CD14-positive monocyte (primary cell): ENCODE data around the gene EDN3. TPM values are rescaled to one million over a fixed set of nuclear protein-coding genes. Genes with fewer than 3 reads are reported as not detected.

ENCODE experiments used
- DNase-seq, 3 donors: peaks; one replicate each; pipeline ENCODE4 v3.0.0-alpha.2; 2011 to 2022
- H2AFZ ChIP-seq: 2 replicates; pipeline ENCODE4 v1.6.0; 2012; ENCODE audit warnings: mild to moderate bottlenecking, low read depth, low read length, inconsistent platforms; ENCODE audit not compliant: insufficient read depth, poor library complexity, severe bottlenecking
- H3K27ac ChIP-seq, 2 donors: 1 replicate in 1 of 2; 2 replicates in 1 of 2; pipeline ENCODE4 v1.5.1; 2012 to 2013; ENCODE audit warnings: low read length in 2 of 2, control low read depth in 1 of 2, inconsistent platforms in 1 of 2, low read depth in 1 of 2, mild to moderate bottlenecking in 1 of 2
- H3K27me3 ChIP-seq, 2 donors: one replicate each; pipeline versions ENCODE4 v1.6.0 to v1.6.1; 2011 to 2013; ENCODE audit warnings: low read length in 2 of 2; ENCODE audit not compliant: control insufficient read depth in 2 of 2, insufficient read depth in 2 of 2
- H3K36me3 ChIP-seq, 2 donors: replicated peaks in 1 of 2; 1 replicate in 1 of 2; 2 replicates in 1 of 2; pipeline versions ENCODE4 v1.5.1 to v1.6.1; 2012 to 2013; ENCODE audit warnings: low read length in 2 of 2, control low read depth in 1 of 2, inconsistent platforms in 1 of 2, mild to moderate bottlenecking in 1 of 2; ENCODE audit not compliant: insufficient read depth in 2 of 2, control insufficient read depth in 1 of 2
- H3K4me1 ChIP-seq, 2 donors: 1 replicate in 1 of 2; 2 replicates in 1 of 2; pipeline versions ENCODE4 v1.5.1 to v1.6.1; 2012 to 2013; ENCODE audit warnings: low read length in 2 of 2, control low read depth in 1 of 2, inconsistent platforms in 1 of 2, mild to moderate bottlenecking in 1 of 2, moderate library complexity in 1 of 2; ENCODE audit not compliant: insufficient read depth in 2 of 2, control insufficient read depth in 1 of 2
- H3K4me2 ChIP-seq: replicated peaks from 2 replicates; pipeline ENCODE3; 2012; ENCODE audit warnings: low read length, moderate library complexity, mild to moderate bottlenecking; ENCODE audit not compliant: poor library complexity, severe bottlenecking; ENCODE audit errors: extremely low read depth
- H3K4me3 ChIP-seq, 3 experiments: fragments of 200-600 bp in 1 of 3; sonication (generic) in 1 of 3; replicated peaks in 1 of 3; 1 replicate in 2 of 3; 2 replicates in 1 of 3; pipeline ENCODE4 v1.5.1; 2011 to 2013; ENCODE audit warnings: low read length in 3 of 3, mild to moderate bottlenecking in 3 of 3, control low read depth in 2 of 3, low read depth in 2 of 3, inconsistent platforms in 1 of 3, moderate library complexity in 1 of 3
- H3K79me2 ChIP-seq: 2 replicates; pipeline ENCODE4 v1.6.0; 2012; ENCODE audit warnings: mild to moderate bottlenecking, control low read depth, inconsistent platforms, low read length, moderate library complexity; ENCODE audit not compliant: insufficient read depth
- H3K9ac ChIP-seq: 2 replicates; pipeline ENCODE4 v1.6.0; 2017; ENCODE audit warnings: low read length, mild to moderate bottlenecking; ENCODE audit not compliant: insufficient read depth, poor library complexity, severe bottlenecking
- H3K9me3 ChIP-seq, 2 donors: replicated peaks in 1 of 2; 1 replicate in 1 of 2; 2 replicates in 1 of 2; pipeline versions ENCODE4 v1.5.1 to v1.6.1; 2012 to 2013; ENCODE audit warnings: low read length in 2 of 2, control low read depth in 1 of 2; ENCODE audit not compliant: control insufficient read depth in 1 of 2, insufficient read depth in 1 of 2
- H4K20me1 ChIP-seq: 2 replicates; pipeline ENCODE4 v1.6.0; 2012; ENCODE audit warnings: mild to moderate bottlenecking, low read length, control low read depth, moderate library complexity; ENCODE audit not compliant: insufficient read depth
- H3K27ac Mint-ChIP-seq, 7 donors: one replicate each; pipeline ENCODE4 v1.8.0; 2020; ENCODE audit warnings: mild to moderate bottlenecking in 7 of 7, mixed read lengths in 7 of 7, moderate library complexity in 6 of 7, inconsistent platforms in 2 of 7
- H3K27me3 Mint-ChIP-seq, 3 donors: one replicate each; pipeline ENCODE4 v1.8.0; 2021 to 2022; ENCODE audit warnings: low read depth in 3 of 3, mild to moderate bottlenecking in 3 of 3, mixed read lengths in 3 of 3, moderate library complexity in 3 of 3, inconsistent platforms in 1 of 3
- H3K36me3 Mint-ChIP-seq, 2 donors: one replicate each; pipeline ENCODE4 v1.8.0; 2020; ENCODE audit warnings: mixed read lengths in 2 of 2, inconsistent platforms in 1 of 2, mild to moderate bottlenecking in 1 of 2
- H3K4me1 Mint-ChIP-seq: one replicate; pipeline ENCODE4 v1.8.0; 2020; ENCODE audit warnings: mild to moderate bottlenecking, mixed read lengths
- H3K4me3 Mint-ChIP-seq, 2 donors: one replicate each; pipeline ENCODE4 v1.8.0; 2020; ENCODE audit warnings: mild to moderate bottlenecking in 2 of 2, mixed read lengths in 2 of 2, moderate library complexity in 1 of 2
- H3K9me3 Mint-ChIP-seq, 7 donors: one replicate each; pipeline ENCODE4 v1.8.0; 2020 to 2022; ENCODE audit warnings: mixed read lengths in 7 of 7, mild to moderate bottlenecking in 6 of 7, moderate library complexity in 6 of 7, inconsistent platforms in 2 of 7
- WGBS: methylation state at CpG from one replicate; pipeline ENCODE4 v1.1.5; 2013; ENCODE audit warnings: missing lambda C conversion rate; ENCODE audit not compliant: insufficient coverage; 5-methylcytosine and 5-hydroxymethylcytosine counted together
- intact Hi-C, 2 donors: fragments of 100-400 bp; cut with micrococcal nuclease; formaldehyde crosslinking; loops; one replicate each; pipeline versions ENCODE4 v1.15.0 to v1.15.1; 2023
- polyA plus RNA-seq, 3 donors: library from polyadenylated mRNA; depleted of rRNA in 1 of 3; unstranded in 2 of 3; stranded (reverse) in 1 of 3; fragments of 300-500 nt in 2 of 3; fragments of >200 nt in 1 of 3; fragmentation: Illumina TruSeq in 2 of 3; gene quantifications; 1 replicate in 2 of 3; 2 replicates in 1 of 3; pipeline ENCODE4 v1.2.3, GENCODE V29; 2012 to 2021
- TF ChIP-seq, protein P1 (sequence below): fragments of 200-600 bp; IDR thresholded peaks from one replicate; pipeline ENCODE4 v1.8.0; 2022; ENCODE audit warnings: antibody characterized with exemption, mild to moderate bottlenecking

The EDN3 gene
- polyA plus RNA-seq, 3 donors = not detected

DNA sequence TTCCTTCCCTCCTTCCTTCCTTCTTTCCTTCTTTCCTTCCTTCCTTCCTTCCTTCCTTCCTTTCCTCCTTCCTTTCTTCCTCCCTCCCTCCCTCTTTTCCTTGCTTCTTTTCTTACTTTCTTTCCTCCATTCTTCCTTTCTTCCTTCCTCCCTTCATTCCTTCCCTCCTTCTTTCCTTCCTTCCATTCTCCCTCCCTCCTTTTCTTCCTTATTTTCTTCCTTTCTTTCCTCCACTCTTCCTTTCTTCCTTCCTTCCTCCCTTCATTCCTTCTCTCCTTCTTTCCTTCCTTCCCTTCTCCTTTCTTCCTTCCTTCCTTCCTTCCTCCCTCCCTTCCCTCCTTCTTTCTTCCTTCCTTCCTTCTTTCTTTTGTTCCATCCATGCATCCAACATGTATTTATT lies 35.1 kb upstream of the EDN3 start:
- Mint-ChIP-seq H3K27me3 (peaks cover 3 to 6% (median 3%) of the 10 kb centered on the region in 3 donors), H3K4me3 (no peak overlapping the region), H3K36me3 (no peaks in the 10 kb centered on the region), H3K9me3 (peaks cover 0 to 4% (median 2%) of the 10 kb centered on the region in 7 donors), H3K27ac (no peak overlapping the region), H3K4me1 (peaks cover 7% of the 10 kb centered on the region)
- Histone ChIP-seq H2AFZ (no peak overlapping the region), H4K20me1 (no peaks in the 10 kb centered on the region), H3K9ac (no peak overlapping the region), H3K79me2 (no peaks in the 10 kb centered on the region), H3K27me3 (peaks cover 14 to 30% of the 10 kb centered on the region in 2 donors), H3K4me1 (no peaks in the 10 kb centered on the region), H3K4me3 (no peak overlapping the region), H3K4me2 (no peak overlapping the region), H3K36me3 (no peaks in the 10 kb centered on the region), H3K27ac (no peak overlapping the region), H3K9me3 (no peaks in the 10 kb centered on the region)
- no peak for DNase-seq
- TF ChIP-seq, protein P1, sequence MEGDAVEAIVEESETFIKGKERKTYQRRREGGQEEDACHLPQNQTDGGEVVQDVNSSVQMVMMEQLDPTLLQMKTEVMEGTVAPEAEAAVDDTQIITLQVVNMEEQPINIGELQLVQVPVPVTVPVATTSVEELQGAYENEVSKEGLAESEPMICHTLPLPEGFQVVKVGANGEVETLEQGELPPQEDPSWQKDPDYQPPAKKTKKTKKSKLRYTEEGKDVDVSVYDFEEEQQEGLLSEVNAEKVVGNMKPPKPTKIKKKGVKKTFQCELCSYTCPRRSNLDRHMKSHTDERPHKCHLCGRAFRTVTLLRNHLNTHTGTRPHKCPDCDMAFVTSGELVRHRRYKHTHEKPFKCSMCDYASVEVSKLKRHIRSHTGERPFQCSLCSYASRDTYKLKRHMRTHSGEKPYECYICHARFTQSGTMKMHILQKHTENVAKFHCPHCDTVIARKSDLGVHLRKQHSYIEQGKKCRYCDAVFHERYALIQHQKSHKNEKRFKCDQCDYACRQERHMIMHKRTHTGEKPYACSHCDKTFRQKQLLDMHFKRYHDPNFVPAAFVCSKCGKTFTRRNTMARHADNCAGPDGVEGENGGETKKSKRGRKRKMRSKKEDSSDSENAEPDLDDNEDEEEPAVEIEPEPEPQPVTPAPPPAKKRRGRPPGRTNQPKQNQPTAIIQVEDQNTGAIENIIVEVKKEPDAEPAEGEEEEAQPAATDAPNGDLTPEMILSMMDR = no peak
- intact Hi-C loops = no loop called here

DNA sequence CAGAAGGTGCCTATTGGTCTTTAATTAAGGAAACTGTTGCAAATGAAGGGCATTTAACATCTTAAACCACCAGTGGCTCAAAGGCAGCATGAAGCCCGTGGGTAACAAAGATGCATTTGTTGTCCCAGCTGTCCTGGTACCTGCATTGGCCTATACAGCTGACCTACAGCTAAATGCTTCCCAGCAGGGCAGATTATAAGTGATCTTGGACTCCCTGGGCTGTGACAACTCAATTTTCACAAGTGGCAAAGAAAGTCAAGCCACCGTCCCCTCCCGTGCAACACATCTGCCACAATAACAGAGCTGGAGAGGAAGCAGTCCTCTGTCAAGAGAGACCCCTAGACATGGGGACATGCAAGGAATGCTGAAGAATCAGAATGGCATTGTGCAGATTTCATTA lies 31.5 kb upstream of the EDN3 start:
- Mint-ChIP-seq H3K27ac (no peak overlapping the region), H3K4me3 (no peak overlapping the region), H3K27me3 (peaks cover 3 to 7% (median 5%) of the 10 kb centered on the region in 3 donors), H3K36me3 (no peaks in the 10 kb centered on the region), H3K9me3 (peaks cover 0 to 3% (median 0%) of the 10 kb centered on the region in 7 donors), H3K4me1 (no peaks in the 10 kb centered on the region)
- peaks cover 14 to 29% of the 10 kb centered on the region in 2 donors for H3K27me3 ChIP-seq
- WGBS = 86% methylated on average over 3 of the region's 3 CpGs
- H3K4me2 ChIP-seq = no peak overlapping the region
- H3K4me1 ChIP-seq = no peaks in the 10 kb centered on the region
- TF ChIP-seq, protein P1 = no peak
- no peak for DNase-seq
- H3K27ac ChIP-seq = no peak overlapping the region
- H3K9ac ChIP-seq = no peak overlapping the region
- intact Hi-C loops = no loop called here
- H2AFZ ChIP-seq = no peak overlapping the region
- no peak overlapping the region for H3K4me3 ChIP-seq
- H4K20me1 ChIP-seq = no peaks in the 10 kb centered on the region
- H3K9me3 ChIP-seq = no peaks in the 10 kb centered on the region
- H3K79me2 ChIP-seq = no peaks in the 10 kb centered on the region
- H3K36me3 ChIP-seq = no peaks in the 10 kb centered on the region
